Measurements from ENCODE around the gene PSG5.
"Not testable (repeated sequence)": the region's sequence is repeated elsewhere in the genome, so short reads cannot be mapped to it uniquely, and the experiment has no call there.

PSG5 gene

DNA sequence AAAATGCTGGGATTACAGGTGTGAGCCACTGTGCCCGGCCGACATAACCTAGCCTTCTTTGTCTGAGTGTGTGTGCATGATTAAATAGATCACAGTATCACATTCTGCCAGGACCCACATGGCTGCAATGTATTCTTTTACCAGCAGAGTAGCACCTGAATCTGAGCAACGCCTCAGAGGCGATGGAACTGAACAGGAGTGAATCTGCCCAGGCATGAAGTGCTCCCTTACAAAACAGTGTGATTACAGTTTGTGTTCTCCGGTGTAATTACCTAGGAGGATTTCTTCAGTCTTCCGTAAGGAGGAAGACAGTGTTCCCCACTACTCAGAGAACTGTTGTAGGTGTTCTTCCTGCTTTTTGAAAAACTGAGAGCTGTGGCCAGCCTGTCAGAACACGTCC is 57.1 kb downstream of the PSG5 start:
- H3K4me3 ChIP-seq (ENCODE audit: low read length) = not testable (repeated sequence)
- peak; percentile 97 for DNase-seq (ENCODE audit: low read depth)
- TF ChIP-seq, protein P1, sequence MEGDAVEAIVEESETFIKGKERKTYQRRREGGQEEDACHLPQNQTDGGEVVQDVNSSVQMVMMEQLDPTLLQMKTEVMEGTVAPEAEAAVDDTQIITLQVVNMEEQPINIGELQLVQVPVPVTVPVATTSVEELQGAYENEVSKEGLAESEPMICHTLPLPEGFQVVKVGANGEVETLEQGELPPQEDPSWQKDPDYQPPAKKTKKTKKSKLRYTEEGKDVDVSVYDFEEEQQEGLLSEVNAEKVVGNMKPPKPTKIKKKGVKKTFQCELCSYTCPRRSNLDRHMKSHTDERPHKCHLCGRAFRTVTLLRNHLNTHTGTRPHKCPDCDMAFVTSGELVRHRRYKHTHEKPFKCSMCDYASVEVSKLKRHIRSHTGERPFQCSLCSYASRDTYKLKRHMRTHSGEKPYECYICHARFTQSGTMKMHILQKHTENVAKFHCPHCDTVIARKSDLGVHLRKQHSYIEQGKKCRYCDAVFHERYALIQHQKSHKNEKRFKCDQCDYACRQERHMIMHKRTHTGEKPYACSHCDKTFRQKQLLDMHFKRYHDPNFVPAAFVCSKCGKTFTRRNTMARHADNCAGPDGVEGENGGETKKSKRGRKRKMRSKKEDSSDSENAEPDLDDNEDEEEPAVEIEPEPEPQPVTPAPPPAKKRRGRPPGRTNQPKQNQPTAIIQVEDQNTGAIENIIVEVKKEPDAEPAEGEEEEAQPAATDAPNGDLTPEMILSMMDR (IDR thresholded peaks at IDR 0.05; ENCODE audit: insufficient read depth, low read depth, low read length, missing control alignments) = peak; percentile 56

DNA sequence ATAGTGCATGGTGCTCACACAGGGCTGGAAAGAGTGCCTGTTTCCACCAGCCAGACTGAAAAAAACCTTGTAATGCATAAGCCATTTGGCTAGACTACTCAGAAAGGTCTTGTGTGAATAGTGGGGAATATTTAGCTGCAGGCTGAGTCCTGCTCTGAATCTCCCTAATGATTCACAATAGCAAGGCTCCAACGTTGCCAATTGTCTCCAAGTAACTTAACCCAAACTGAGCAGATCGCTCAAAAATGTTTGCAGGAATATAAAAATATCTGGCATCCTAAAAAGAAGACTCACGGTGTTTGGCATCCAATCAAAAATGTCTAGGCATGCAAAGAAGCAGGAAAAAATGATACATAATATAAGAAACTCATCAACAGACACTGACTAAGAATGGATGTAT is 59.0 kb downstream of the PSG5 start:
- peak; percentile 95 for DNase-seq (ENCODE audit: low read depth)

DNA sequence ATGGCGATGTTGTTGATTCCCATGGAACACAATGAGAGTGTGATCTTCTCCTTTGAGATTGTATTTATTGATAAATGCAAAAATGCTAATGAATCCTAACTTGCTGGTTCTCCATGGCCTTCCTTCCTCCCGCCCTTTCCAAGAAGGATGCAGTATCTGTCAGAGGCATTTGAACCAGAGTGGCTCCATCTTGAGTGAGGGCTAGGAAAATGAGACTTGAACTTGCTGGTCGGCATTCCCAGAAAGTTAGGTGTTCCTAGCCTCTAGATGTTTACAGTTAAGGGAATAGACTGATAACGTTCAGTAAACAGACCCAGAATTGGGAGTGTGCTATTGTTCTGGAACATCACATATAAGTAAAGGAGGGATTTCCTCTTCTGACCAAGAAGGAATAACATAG is 59.6 kb downstream of the PSG5 start:
- DNase-seq (ENCODE audit: low read depth) = peak; percentile 11
- TF ChIP-seq, protein P1 (IDR thresholded peaks at IDR 0.05; ENCODE audit: insufficient read depth, low read depth, low read length, missing control alignments) = no peak
- no peak overlapping the region for H3K4me3 ChIP-seq (ENCODE audit: low read length)

More for the DNA sequence above, 59.0 kb downstream of the PSG5 start:
- not testable (repeated sequence) for H3K4me3 ChIP-seq (ENCODE audit: low read length)

DNA sequence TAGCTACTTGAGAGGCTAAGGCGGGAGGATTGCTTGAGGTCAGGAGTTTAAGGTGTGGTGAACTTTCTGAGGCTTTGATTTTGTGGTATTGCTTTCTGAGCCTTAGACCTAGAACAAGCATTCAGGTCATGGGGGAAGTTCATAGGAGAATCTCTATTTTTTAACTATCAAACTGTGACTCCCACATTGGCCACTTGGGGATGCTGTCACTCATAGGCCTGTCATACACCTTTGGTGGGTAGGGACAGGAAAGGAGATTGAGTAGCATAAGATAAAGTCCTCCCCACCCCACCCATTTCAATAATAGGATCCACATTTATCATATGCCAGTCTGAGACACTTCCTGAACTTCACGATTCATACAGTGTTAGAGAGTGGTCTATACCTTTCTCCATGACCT is 62.0 kb downstream of the PSG5 start:
- H3K4me3 ChIP-seq (ENCODE audit: low read length) = no peak overlapping the region

DNA sequence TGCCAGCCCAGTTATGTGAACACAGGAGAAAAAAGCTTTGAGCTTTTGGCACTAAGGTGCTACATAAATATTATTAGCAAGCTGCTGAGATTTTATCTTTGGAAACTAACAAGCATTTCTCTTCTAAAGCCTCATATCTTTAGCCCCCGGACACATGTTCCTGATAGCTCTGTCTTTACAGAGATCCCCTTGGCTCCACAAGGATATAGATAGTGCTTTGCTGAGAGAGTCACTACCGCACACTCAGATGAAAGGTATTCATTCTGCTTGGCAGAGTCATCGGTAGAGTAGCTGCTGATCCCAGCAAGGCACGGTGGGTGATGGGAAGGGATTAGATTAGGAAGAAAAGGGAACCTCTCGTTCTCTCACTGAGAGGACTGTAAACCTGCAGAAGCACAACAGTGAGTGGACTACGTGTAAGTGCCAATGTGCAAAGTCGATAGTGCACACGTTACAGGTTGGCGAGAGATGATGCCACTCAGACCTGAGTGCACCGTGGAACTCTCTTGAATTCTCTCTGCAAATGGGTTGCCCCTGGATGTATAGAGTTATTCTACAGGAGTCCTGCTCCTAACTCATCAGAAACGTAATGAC is 65.8 kb downstream of the PSG5 start:
- not testable (repeated sequence) for H3K4me3 ChIP-seq (ENCODE audit: low read length)
- peak; percentile 84 for DNase-seq (ENCODE audit: low read depth)

More for the DNA sequence above, 62.0 kb downstream of the PSG5 start:
- peak; percentile 21 for DNase-seq (ENCODE audit: low read depth)
- TF ChIP-seq, protein P1 (IDR thresholded peaks at IDR 0.05; ENCODE audit: insufficient read depth, low read depth, low read length, missing control alignments) = peak; percentile 43

DNA sequence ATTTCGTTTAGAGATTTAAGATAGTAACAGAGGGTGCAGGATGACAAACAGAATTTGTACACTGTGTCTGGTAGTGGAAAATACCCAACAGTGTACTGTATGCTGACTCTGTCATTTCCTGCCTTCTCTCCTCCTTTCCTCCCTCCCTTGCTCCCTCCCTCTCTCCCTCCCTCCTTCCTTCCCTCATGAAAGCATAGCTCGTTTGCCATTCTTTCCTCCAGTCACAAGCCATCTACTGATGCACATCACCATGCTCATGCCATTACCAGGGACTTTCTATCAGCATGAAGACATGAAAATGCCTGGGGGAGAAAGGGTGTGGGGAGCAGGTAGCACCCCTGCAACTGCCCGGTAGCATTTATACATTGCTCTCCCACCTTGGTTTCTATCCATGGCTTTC is 66.8 kb downstream of the PSG5 start:
- not testable (repeated sequence) for H3K4me3 ChIP-seq (ENCODE audit: low read length); DNase-seq (ENCODE audit: low read depth)

Data from epithelial cell of esophagus (primary cell).